ENCODE results near the gene KLHL10.
"Not testable (repeated sequence)": the region's sequence is repeated elsewhere in the genome, so short reads cannot be mapped to it uniquely, and the experiment has no call there.

The KLHL10 gene

GRCh38 chr17:41871789-41872188, 34.2 kb downstream of the KLHL10 start:
- no peak for DNase-seq
- Histone ChIP-seq H3K9me3 (replicated peaks; ENCODE audit: insufficient read depth, low read length) (no peaks in the 10 kb centered on the region), H4K20me1 (ENCODE audit: insufficient read depth, low read length) (no peaks in the 10 kb centered on the region), H3F3A (ENCODE audit: insufficient read depth, low read length) (no peaks in the 10 kb centered on the region), H3K27me3 (replicated peaks; ENCODE audit: insufficient read depth, low read length) (no peaks in the 10 kb centered on the region), H3K9ac (ENCODE audit: low read length) (no peak overlapping the region), H3K36me3 (replicated peaks; ENCODE audit: insufficient read depth, low read length) (no peaks in the 10 kb centered on the region), H2AFZ (ENCODE audit: low read length) (no peak overlapping the region), H3K4me2 (ENCODE audit: low read depth, low read length) (no peak overlapping the region), H3K9me2 (replicated peaks; ENCODE audit: insufficient read depth, low read length) (no peaks in the 10 kb centered on the region), H3K4me3 (ENCODE audit: low read length) (no peak overlapping the region), H3K79me2 (ENCODE audit: low read length) (no peaks in the 10 kb centered on the region), H3K27ac (ENCODE audit: low read length) (no peak overlapping the region), H3K4me1 (ENCODE audit: low read length) (no peaks in the 10 kb centered on the region)
- no peak for TF ChIP-seq EZH2 (optimal IDR thresholded peaks at IDR 0.05; ENCODE audit: low read depth, low read length)
- TF ChIP-seq, protein P1, sequence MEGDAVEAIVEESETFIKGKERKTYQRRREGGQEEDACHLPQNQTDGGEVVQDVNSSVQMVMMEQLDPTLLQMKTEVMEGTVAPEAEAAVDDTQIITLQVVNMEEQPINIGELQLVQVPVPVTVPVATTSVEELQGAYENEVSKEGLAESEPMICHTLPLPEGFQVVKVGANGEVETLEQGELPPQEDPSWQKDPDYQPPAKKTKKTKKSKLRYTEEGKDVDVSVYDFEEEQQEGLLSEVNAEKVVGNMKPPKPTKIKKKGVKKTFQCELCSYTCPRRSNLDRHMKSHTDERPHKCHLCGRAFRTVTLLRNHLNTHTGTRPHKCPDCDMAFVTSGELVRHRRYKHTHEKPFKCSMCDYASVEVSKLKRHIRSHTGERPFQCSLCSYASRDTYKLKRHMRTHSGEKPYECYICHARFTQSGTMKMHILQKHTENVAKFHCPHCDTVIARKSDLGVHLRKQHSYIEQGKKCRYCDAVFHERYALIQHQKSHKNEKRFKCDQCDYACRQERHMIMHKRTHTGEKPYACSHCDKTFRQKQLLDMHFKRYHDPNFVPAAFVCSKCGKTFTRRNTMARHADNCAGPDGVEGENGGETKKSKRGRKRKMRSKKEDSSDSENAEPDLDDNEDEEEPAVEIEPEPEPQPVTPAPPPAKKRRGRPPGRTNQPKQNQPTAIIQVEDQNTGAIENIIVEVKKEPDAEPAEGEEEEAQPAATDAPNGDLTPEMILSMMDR (IDR thresholded peaks at IDR 0.05; ENCODE audit: low read length): no peak
- no peak for TF ChIP-seq EZH2phosphoT487 (IDR thresholded peaks at IDR 0.05; ENCODE audit: low read length)

- Histone ChIP-seq H2AFZ (ENCODE audit: low read length) (no peak overlapping the region), H3K4me1 (ENCODE audit: low read length) (no peaks in the 10 kb centered on the region)
- DNase-seq: no peak
These were observed 36.1 kb downstream of the KLHL10 start for GRCh38 chr17:41873559-41874292.

GRCh38 chr17:41874293-41874670, 36.7 kb downstream of the KLHL10 start:
- not testable (repeated sequence) for H4K20me1 ChIP-seq (ENCODE audit: insufficient read depth, low read length); H3K9ac ChIP-seq (ENCODE audit: low read length); H3K4me1 ChIP-seq (ENCODE audit: low read length); H3K9me2 ChIP-seq (replicated peaks; ENCODE audit: insufficient read depth, low read length); H3F3A ChIP-seq (ENCODE audit: insufficient read depth, low read length); H2AFZ ChIP-seq (ENCODE audit: low read length); H3K4me3 ChIP-seq (ENCODE audit: low read length); H3K36me3 ChIP-seq (replicated peaks; ENCODE audit: insufficient read depth, low read length); DNase-seq; H3K27ac ChIP-seq (ENCODE audit: low read length); H3K9me3 ChIP-seq (replicated peaks; ENCODE audit: insufficient read depth, low read length); H3K79me2 ChIP-seq (ENCODE audit: low read length); H3K27me3 ChIP-seq (replicated peaks; ENCODE audit: insufficient read depth, low read length); H3K4me2 ChIP-seq (ENCODE audit: low read depth, low read length)

More at GRCh38 chr17:41873559-41874292, 36.1 kb downstream of the KLHL10 start:
- Histone ChIP-seq H3K4me3 (ENCODE audit: low read length) (no peak overlapping the region), H3K36me3 (replicated peaks; ENCODE audit: insufficient read depth, low read length) (peaks cover 8% of the 10 kb centered on the region; the same call in 1 of the 2 replicates), H3K27me3 (replicated peaks; ENCODE audit: insufficient read depth, low read length) (no peaks in the 10 kb centered on the region), H4K20me1 (ENCODE audit: insufficient read depth, low read length) (no peaks in the 10 kb centered on the region), H3K27ac (ENCODE audit: low read length) (no peak overlapping the region), H3K9me2 (replicated peaks; ENCODE audit: insufficient read depth, low read length) (no peaks in the 10 kb centered on the region), H3K79me2 (ENCODE audit: low read length) (no peaks in the 10 kb centered on the region), H3K9ac (ENCODE audit: low read length) (no peak overlapping the region), H3F3A (ENCODE audit: insufficient read depth, low read length) (no peaks in the 10 kb centered on the region), H3K9me3 (replicated peaks; ENCODE audit: insufficient read depth, low read length) (no peaks in the 10 kb centered on the region), H3K4me2 (ENCODE audit: low read depth, low read length) (no peak overlapping the region)
- TF ChIP-seq, protein P1 (IDR thresholded peaks at IDR 0.05; ENCODE audit: low read length): no peak
- TF ChIP-seq EZH2 (optimal IDR thresholded peaks at IDR 0.05; ENCODE audit: low read depth, low read length) (no peak), EZH2phosphoT487 (IDR thresholded peaks at IDR 0.05; ENCODE audit: low read length) (no peak)

DNA sequence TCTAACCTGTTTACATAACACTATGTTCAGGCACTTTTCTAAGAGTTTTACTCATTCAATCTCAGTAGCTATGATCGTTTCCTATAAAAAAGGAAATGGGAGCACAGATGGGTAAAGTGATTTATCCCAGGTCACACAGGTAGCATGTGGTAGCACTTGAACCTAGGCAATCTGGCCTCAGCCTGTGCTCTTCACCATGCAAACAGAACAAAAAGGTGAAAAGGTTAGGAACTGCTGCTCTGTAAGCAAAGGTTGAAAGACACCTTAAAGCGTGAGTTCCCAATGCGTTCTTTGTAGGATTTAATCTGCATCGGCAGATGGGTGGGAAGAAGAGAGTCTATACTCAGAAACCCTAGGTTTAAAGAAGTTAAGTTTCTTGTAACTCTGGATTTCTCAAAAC, 42.5 kb downstream of the KLHL10 start:
- peaks cover 10% of the 10 kb centered on the region; the same call in 1 of the 2 replicates for H3K36me3 ChIP-seq (replicated peaks; ENCODE audit: insufficient read depth, low read length)
- no peak overlapping the region for H3K4me3 ChIP-seq (ENCODE audit: low read length)
- H3K79me2 ChIP-seq (ENCODE audit: low read length): no peaks in the 10 kb centered on the region

More for the DNA sequence above, 42.5 kb downstream of the KLHL10 start:
- Histone ChIP-seq H2AFZ (ENCODE audit: low read length) (no peak overlapping the region), H4K20me1 (ENCODE audit: insufficient read depth, low read length) (no peaks in the 10 kb centered on the region), H3K27ac (ENCODE audit: low read length) (no peak overlapping the region), H3K9ac (ENCODE audit: low read length) (no peak overlapping the region), H3K9me3 (replicated peaks; ENCODE audit: insufficient read depth, low read length) (no peaks in the 10 kb centered on the region), H3F3A (ENCODE audit: insufficient read depth, low read length) (no peaks in the 10 kb centered on the region), H3K9me2 (replicated peaks; ENCODE audit: insufficient read depth, low read length) (no peaks in the 10 kb centered on the region), H3K4me1 (ENCODE audit: low read length) (no peaks in the 10 kb centered on the region), H3K4me2 (ENCODE audit: low read depth, low read length) (no peak overlapping the region), H3K27me3 (replicated peaks; ENCODE audit: insufficient read depth, low read length) (no peaks in the 10 kb centered on the region)
- TF ChIP-seq EZH2 (optimal IDR thresholded peaks at IDR 0.05; ENCODE audit: low read depth, low read length) (no peak), EZH2phosphoT487 (IDR thresholded peaks at IDR 0.05; ENCODE audit: low read length) (no peak)
- TF ChIP-seq, protein P1 (IDR thresholded peaks at IDR 0.05; ENCODE audit: low read length): no peak
- no peak for DNase-seq
